GM20431 (cell line): ENCODE results near the gene DPYD.

Source experiments
- in situ Hi-C: fragments of 300-500 bp; cut with MseI, MboI; formaldehyde crosslinking; loops from one replicate; pipeline ENCODE4 v1.15.0; 2020; ENCODE audit warnings: low sequenced_read_pairs; ENCODE audit not compliant: unreplicated experiment

Gene DPYD

DNA sequence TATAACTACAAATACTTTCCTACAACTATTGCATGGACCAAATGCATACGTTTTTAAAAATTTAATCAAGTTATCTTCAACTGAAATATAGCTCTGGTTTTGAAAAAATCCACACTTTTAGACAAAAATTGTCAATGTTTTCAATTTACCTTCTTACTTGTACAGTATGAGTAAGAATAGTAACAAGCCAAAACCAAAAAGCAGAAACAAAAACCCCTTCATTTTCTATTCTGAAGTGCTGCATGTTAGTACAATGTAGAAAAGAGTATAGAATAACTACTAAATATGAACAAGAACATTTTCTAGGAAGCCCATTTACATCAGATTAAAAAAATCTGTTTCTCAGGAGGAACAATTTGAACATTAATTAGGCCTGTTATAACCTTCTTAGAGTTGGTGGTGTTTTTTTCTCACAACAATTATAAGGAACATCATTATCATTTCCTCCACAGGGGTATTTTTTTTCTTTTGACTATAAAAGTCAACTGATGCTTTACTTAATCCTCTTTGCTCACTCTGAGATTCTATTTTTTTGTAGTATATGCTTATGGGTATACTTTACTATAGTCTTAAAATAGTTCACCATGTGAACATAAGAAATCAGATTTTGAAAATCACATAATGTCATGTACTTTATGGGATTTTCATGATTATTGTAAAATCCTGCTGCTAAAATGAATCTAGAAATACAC lies 723.9 kb downstream of the DPYD start:
- in situ Hi-C loops, result no loop called here

DNA sequence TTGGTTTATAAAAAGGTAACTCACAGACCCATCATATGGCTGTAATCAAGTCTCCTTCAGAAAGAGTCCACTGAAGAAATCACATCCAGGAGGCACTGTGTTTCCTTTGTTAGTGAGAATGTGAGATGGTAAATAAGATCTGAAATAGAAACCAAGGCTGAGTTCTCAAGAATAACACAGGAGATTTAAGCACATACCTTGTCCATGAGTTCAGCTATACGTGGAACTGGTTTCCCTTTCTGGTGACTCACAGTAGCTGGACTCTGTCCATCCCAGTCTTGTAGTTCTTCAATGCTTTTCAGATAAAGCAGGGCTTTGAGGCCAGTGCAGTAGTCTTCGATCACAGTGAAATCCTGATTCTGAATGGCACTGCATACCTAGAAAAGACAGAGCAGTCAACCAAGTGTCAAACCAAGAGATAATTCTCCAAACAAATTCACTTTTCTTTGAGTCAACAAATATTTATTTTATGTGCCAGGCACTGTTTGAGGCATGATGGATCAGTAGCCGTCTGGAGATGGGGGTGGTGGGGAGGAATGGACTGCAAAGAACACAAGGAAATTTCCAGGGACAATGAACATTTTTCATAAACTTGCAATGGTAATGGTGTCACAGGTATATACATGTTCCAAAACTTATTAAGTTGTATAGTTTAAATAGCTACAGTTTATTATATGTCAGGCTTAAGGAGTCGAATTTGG lies 727.8 kb downstream of the DPYD start:
- in situ Hi-C loops, result no loop called here

DNA sequence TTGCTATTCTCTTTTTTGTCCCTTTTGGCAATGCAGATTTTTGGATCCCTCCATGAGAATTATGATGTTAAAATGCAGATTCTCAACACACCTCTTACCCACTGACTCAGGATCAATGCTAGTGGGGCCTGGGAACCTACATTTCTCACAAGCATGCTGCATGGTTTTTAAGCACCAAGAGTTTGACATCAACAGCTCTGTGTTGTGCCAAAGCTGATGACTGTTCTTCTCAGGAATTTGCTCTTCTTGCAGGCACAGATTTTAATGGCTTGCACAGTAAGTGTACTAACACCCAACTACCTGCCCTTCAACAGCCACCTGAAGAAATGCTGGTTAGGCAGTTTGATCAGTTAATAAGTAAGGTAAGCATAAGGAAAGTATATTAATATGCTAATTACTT lies 730.5 kb downstream of the DPYD start:
- in situ Hi-C loops, result no loop called here

DNA sequence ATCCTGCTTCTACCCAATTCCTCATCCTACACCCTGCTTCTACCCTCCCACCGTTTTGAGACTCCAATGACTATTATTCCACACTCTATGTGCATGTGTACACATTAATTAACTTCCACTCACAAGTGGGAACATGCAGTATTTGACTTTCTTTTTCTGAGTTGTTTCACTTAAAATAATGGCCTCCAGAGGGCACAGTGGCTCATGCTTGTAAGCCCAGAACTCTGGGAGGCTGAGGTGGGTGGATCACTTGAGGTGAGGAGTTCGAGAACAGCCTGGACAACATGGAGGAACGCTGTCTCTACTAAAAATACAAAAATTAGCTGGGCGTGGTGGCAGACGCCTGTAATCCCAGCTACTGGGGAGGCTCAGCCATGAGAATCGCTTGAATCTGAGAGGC lies 734.5 kb downstream of the DPYD start:
- in situ Hi-C loops, result no loop called here

GRCh38 chr1:97174039-97174704 lies 746.7 kb downstream of the DPYD start:
- in situ Hi-C loops, result no loop called here

GRCh38 chr1:97170300-97170699 lies 750.5 kb downstream of the DPYD start:
- in situ Hi-C loops, result no loop called here

GRCh38 chr1:97168056-97168455 lies 752.8 kb downstream of the DPYD start:
- in situ Hi-C loops, result no loop called here

GRCh38 chr1:97167246-97167645 lies 753.6 kb downstream of the DPYD start:
- in situ Hi-C loops, result no loop called here

- in situ Hi-C loops, result no loop called here
These were observed 754.2 kb downstream of the DPYD start for GRCh38 chr1:97166626-97167025.

GRCh38 chr1:97164276-97164639 lies 756.6 kb downstream of the DPYD start:
- in situ Hi-C loops, result no loop called here

DNA sequence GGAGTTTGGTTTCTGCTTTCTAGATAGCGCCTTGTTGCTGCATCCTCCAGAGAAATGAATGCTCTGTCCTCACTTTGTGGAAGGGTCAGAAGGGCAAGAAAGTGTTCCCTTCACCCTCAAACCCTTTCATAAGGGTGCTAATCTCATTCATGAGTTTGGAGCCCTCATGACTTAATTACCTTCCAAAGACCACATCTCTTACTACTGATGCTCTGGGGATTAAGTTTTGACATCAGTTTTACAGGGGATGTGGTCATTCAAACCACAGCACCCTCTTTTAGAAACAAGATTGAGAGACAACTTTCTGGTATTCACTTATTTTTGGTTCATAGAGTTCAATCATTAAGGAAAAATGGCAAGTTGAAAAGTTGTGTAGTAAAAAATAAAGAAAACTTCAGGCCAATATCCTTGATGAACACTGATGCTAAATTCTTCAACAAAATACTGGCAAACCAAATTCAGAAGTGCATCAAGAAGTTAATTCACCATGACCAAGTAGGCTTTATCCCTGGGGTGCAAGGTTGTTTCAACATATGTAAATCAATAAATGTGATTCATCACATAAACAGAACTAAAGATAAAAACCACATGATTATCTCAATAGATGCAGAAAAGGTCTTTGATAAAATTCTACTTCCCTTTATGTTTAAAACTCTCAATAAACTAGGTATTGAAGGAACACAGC lies 757.1 kb downstream of the DPYD start:
- in situ Hi-C loops, result no loop called here

GRCh38 chr1:97160818-97161217 lies 760.0 kb downstream of the DPYD start:
- in situ Hi-C loops, result no loop called here

- in situ Hi-C loops, result no loop called here
These were observed 761.5 kb downstream of the DPYD start for GRCh38 chr1:97159342-97159741.

DNA sequence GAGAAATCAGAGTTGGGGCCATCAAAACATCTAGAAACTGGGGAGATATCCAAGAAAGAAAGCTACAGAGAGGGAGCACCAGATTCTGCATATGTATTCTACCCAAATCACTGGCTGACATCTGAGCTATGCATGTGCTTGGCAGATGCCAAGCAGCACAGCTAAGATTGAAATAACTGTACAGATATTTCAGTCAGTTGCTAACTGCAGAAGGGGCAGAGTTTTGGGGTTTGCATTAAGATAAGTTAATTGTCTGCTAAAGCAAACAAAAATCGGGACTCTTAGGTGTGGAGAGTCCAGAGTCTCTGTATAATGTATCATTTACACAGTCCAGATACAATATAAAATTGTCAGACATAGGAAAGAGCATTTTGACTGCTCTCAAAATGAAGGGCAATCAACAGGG lies 762.1 kb downstream of the DPYD start:
- in situ Hi-C loops, result no loop called here

DNA sequence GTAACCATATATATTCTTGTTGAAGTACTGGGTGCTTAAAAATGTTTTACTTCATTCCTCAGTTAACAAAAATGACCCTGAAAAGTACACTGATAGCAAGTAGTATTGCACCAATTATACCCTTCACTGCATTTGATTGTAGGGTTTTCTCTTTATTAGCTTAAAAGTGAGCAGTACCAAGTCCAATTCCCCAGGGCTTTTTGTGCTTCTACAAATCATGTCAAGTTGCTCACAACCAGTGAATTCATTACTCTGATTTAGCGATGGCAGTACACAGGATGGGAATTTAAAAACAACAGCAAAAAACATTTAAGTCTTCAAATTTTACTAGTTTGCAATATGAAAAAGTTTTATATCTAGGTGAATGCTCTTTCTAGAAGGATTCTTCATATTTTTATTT lies 762.8 kb downstream of the DPYD start:
- in situ Hi-C loops, result no loop called here

- in situ Hi-C loops, result no loop called here
These were observed 769.2 kb downstream of the DPYD start for GRCh38 chr1:97151651-97152050.

DNA sequence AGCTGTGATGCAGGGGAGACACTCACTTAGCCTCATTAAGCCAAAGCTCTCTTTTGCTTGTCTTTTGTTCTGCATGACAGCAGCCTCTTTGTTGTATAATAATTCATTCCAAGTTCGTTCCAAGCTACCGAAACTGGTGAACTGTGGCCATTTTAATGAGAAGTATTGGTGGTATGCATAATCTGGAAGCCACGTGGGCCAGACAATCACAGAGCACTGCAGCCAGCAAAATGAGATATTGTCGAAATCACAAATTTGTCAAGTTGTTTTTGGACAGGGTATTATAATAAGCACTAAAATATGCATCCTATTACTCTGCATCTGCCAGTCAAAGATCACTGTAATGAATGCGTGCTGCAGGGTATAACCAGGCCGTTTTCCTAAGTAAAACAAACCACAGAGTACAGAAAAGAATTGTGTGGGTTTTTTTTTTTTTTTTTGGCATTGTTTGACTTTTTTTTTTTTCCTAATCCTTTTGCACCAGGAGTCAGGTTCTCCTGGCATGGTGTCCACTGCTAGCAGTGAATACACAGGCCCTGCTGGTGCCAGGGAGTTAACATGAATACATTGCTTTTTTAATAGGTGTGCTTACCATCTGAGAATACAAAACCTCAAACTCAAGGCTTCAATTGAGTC lies 775.4 kb downstream of the DPYD start:
- in situ Hi-C loops, result no loop called here

GRCh38 chr1:97144527-97144926 lies 776.3 kb downstream of the DPYD start:
- in situ Hi-C loops, result no loop called here

DNA sequence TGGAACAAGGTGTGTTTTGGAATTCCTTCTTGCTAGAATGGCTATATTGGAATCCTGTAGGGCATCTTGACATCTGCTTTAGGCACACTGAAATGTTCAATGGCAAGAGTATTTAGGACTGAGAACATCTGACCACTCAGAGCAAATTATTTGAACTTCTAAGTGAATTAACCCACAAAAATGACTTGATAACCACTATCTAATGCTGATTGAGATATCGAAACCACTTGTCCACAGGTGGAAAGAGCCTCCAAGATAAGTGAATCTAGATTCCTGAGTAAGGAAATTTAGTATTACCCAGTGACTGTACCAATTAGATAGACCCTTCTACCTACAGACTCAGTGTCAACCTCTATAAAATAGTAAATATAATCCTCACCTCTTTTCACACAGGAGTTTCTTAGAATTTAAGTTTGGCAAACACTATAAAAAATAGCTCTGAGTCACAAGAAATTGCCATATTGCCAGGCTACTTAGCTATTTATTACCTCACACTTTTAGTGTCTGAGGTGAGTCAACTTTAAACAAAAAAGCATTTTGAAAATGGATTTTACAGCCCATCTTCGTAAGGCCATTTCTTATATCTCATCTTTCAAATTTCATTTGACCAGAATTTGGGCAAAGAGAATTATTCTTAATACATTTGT lies 777.5 kb downstream of the DPYD start:
- in situ Hi-C loops, result no loop called here

DNA sequence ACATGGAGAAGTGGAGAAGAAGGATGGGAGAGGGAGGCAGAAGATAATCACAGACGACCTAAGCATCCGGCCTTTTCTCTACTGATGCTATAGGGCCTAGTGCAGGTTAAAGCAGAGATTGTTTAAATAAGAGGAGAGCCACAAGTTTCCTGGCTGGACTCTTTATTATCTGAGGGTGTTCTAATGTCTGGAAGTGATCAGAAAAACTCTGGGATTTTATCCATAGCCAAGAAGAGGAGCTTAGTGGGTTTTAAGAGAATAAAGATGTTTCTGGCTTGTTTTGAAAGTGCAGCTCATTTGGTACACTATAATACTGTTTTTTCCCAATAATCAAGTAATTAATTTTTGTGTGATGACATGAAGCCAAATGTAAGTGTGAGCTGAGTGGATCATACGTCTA lies 780.2 kb downstream of the DPYD start:
- in situ Hi-C loops, result no loop called here
